Stimulated activated naive CD4-positive, alpha-beta T cell (primary cell): Measurements from ENCODE around the gene CYP27B1.

ENCODE experiments used
- DNase-seq, 6 experiments: peaks; one replicate each; lab custom pipeline; 2025; lab: John Stamatoyannopoulos, UW

The CYP27B1 gene

GRCh38 chr12:57735952-57736740, 30.7 kb downstream of the CYP27B1 start:
- no peak for DNase-seq

GRCh38 chr12:57735198-57735855, 31.6 kb downstream of the CYP27B1 start:
- no peak for DNase-seq

- DNase-seq: no peak
Observed at GRCh38 chr12:57734591-57734990, 32.3 kb downstream of the CYP27B1 start.

- DNase-seq: no peak
Observed at GRCh38 chr12:57733928-57734327, 33.0 kb downstream of the CYP27B1 start.

GRCh38 chr12:57732726-57733593, 33.9 kb downstream of the CYP27B1 start:
- no peak for DNase-seq

GRCh38 chr12:57732270-57732669, 34.6 kb downstream of the CYP27B1 start:
- no peak for DNase-seq

- DNase-seq: no peak
Observed at GRCh38 chr12:57731411-57732080, 35.3 kb downstream of the CYP27B1 start.

GRCh38 chr12:57730336-57731067, 36.4 kb downstream of the CYP27B1 start:
- no peak for DNase-seq

- no peak for DNase-seq
Observed at GRCh38 chr12:57729321-57729844, 37.5 kb downstream of the CYP27B1 start.

- no peak for DNase-seq
Observed at GRCh38 chr12:57727758-57728395, 39.0 kb downstream of the CYP27B1 start.

- no peak for DNase-seq
Observed at GRCh38 chr12:57726884-57727757, 39.8 kb downstream of the CYP27B1 start.

- peak in 2 of 6 experiments; percentile 7 to 23 for DNase-seq
Observed at GRCh38 chr12:57726151-57726883, 40.6 kb downstream of the CYP27B1 start.

- no peak for DNase-seq
Observed at GRCh38 chr12:57725851-57726150, 41.1 kb downstream of the CYP27B1 start.

GRCh38 chr12:57724936-57725740, 41.7 kb downstream of the CYP27B1 start:
- DNase-seq: no peak

- no peak for DNase-seq
Observed at GRCh38 chr12:57724003-57724935, 42.6 kb downstream of the CYP27B1 start.

- no peak for DNase-seq
Observed at GRCh38 chr12:57723630-57723962, 43.3 kb downstream of the CYP27B1 start.
